GM19240 (cell line): ENCODE results near the gene SRSF3.
"Not testable (repeated sequence)": the region's sequence is repeated elsewhere in the genome, so short reads cannot be mapped to it uniquely, and the experiment has no call there.

Experiments used
- DNase-seq: peaks from one replicate; pipeline ENCODE4 v3.0.0; 2011; ENCODE audit warnings: low spot score; ENCODE audit not compliant: insufficient read length

SRSF3 gene

GRCh38 chr6:36604090-36605060 is 10.2 kb downstream of the SRSF3 start:
- DNase-seq, result no peak

GRCh38 chr6:36605143-36605542 is 11.0 kb downstream of the SRSF3 start:
- no peak for DNase-seq

GRCh38 chr6:36605560-36606391 is 11.6 kb downstream of the SRSF3 start:
- no peak for DNase-seq

- DNase-seq, result not testable (repeated sequence)
These were observed 13.1 kb downstream of the SRSF3 start for GRCh38 chr6:36607305-36607682.

- DNase-seq, result no peak
These were observed 13.7 kb downstream of the SRSF3 start for GRCh38 chr6:36607683-36608386.

GRCh38 chr6:36608788-36609563 is 14.8 kb downstream of the SRSF3 start:
- DNase-seq, result no peak

GRCh38 chr6:36609582-36609981 is 15.4 kb downstream of the SRSF3 start:
- no peak for DNase-seq

- DNase-seq, result no peak
These were observed 16.1 kb downstream of the SRSF3 start for GRCh38 chr6:36610041-36610955.

GRCh38 chr6:36610956-36611336 is 16.8 kb downstream of the SRSF3 start:
- DNase-seq, result no peak

- not testable (repeated sequence) for DNase-seq
These were observed 17.5 kb downstream of the SRSF3 start for GRCh38 chr6:36611679-36612078.

GRCh38 chr6:36612101-36612625 is 18.0 kb downstream of the SRSF3 start:
- no peak for DNase-seq

- DNase-seq, result no peak
These were observed 19.2 kb downstream of the SRSF3 start for GRCh38 chr6:36613200-36613995.

- no peak for DNase-seq
These were observed 21.0 kb downstream of the SRSF3 start for GRCh38 chr6:36615018-36615761.

GRCh38 chr6:36616893-36617521 is 22.8 kb downstream of the SRSF3 start:
- no peak for DNase-seq

- DNase-seq, result no peak
These were observed 24.5 kb downstream of the SRSF3 start for GRCh38 chr6:36618366-36619355.

GRCh38 chr6:36621371-36621855 is 27.3 kb downstream of the SRSF3 start:
- no peak for DNase-seq
